Esophagus squamous epithelium (tissue), 4 donors: ENCODE results near the gene SMYD3.

Experiments used
- CTCF ChIP-seq, 6 experiments: fragments of 450-650 bp in 4 of 6; fragments of 200-600 bp in 2 of 6; sonication (generic) in 2 of 6; IDR thresholded peaks; one replicate each; pipeline ENCODE4 v1.5.1; 2016 to 2019; ENCODE audit warnings: antibody characterized with exemption in 6 of 6, mild to moderate bottlenecking in 4 of 6, moderate library complexity in 4 of 6
- POLR2A ChIP-seq, 4 donors: fragments of 450-650 bp; IDR thresholded peaks; one replicate each; pipeline ENCODE4 v1.6.1; 2017; ENCODE audit warnings: antibody characterized with exemption in 4 of 4, mild to moderate bottlenecking in 4 of 4, moderate library complexity in 3 of 4

- peak in 5 of 6 experiments; percentile 47 to 64 (median 50) for TF ChIP-seq CTCF (IDR thresholded peaks at IDR 0.05)
- TF ChIP-seq POLR2A (IDR thresholded peaks at IDR 0.05): no peak
These were observed 494.7 kb downstream of the SMYD3 start for GRCh38 chr1:246012341-246012740.
